ENCODE measurements around the gene KDM8. TPM values are rescaled to one million over a fixed set of nuclear protein-coding genes. Genes with fewer than 3 reads are reported as not detected.

KDM8 gene
- total and polyA plus RNA-seq, 2 experiments from 2014 or later, result 5.1 to 5.7 TPM

DNA sequence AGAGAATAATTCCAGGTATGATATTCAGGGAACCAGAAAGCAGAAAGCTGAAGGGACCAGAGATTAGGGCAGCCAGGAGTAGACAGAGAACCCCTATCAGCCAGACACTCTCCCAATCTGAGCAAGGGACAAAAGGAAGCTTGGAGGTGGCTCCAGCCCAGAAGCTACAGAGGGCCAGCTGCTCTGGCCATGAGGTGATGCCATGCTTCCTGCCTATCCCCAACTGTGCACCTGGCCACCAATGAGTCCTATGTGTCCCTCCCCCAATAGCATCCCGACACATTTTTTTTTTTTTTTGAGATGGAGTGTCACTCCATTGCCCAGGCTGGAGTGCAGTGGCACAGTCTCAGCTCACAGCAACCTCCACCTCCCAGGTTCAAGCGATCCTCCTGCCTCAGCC, 35.3 kb downstream of the KDM8 start (continued):
- TF ChIP-seq EZH2 (IDR thresholded peaks at IDR 0.05; ENCODE audit: low read depth, unreplicated experiment), result no peak
- TF ChIP-seq, protein P1, sequence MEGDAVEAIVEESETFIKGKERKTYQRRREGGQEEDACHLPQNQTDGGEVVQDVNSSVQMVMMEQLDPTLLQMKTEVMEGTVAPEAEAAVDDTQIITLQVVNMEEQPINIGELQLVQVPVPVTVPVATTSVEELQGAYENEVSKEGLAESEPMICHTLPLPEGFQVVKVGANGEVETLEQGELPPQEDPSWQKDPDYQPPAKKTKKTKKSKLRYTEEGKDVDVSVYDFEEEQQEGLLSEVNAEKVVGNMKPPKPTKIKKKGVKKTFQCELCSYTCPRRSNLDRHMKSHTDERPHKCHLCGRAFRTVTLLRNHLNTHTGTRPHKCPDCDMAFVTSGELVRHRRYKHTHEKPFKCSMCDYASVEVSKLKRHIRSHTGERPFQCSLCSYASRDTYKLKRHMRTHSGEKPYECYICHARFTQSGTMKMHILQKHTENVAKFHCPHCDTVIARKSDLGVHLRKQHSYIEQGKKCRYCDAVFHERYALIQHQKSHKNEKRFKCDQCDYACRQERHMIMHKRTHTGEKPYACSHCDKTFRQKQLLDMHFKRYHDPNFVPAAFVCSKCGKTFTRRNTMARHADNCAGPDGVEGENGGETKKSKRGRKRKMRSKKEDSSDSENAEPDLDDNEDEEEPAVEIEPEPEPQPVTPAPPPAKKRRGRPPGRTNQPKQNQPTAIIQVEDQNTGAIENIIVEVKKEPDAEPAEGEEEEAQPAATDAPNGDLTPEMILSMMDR (conservative IDR thresholded peaks at IDR 0.05; ENCODE audit: low read depth in 2 of 2), result no peak
- no peak for TF ChIP-seq EZH2phosphoT487 (IDR thresholded peaks at IDR 0.05; ENCODE audit: unreplicated experiment)

GRCh38 chr16:27239026-27239425, 35.7 kb downstream of the KDM8 start:
- no peaks in the 10 kb centered on the region for H3K27me3 ChIP-seq (ENCODE audit: insufficient read depth)
- TF ChIP-seq STAT1 (IDR thresholded peaks at IDR 0.05; ENCODE audit: unreplicated experiment) (no peak), EZH2 (IDR thresholded peaks at IDR 0.05; ENCODE audit: low read depth, unreplicated experiment) (no peak), CREB1 (CRISPR knock-in tag; IDR thresholded peaks at IDR 0.05; ENCODE audit: low read depth) (no peak), EZH2phosphoT487 (IDR thresholded peaks at IDR 0.05; ENCODE audit: unreplicated experiment) (no peak), ETS1 (IDR thresholded peaks at IDR 0.05) (no peak)
- TF ChIP-seq, protein P2, sequence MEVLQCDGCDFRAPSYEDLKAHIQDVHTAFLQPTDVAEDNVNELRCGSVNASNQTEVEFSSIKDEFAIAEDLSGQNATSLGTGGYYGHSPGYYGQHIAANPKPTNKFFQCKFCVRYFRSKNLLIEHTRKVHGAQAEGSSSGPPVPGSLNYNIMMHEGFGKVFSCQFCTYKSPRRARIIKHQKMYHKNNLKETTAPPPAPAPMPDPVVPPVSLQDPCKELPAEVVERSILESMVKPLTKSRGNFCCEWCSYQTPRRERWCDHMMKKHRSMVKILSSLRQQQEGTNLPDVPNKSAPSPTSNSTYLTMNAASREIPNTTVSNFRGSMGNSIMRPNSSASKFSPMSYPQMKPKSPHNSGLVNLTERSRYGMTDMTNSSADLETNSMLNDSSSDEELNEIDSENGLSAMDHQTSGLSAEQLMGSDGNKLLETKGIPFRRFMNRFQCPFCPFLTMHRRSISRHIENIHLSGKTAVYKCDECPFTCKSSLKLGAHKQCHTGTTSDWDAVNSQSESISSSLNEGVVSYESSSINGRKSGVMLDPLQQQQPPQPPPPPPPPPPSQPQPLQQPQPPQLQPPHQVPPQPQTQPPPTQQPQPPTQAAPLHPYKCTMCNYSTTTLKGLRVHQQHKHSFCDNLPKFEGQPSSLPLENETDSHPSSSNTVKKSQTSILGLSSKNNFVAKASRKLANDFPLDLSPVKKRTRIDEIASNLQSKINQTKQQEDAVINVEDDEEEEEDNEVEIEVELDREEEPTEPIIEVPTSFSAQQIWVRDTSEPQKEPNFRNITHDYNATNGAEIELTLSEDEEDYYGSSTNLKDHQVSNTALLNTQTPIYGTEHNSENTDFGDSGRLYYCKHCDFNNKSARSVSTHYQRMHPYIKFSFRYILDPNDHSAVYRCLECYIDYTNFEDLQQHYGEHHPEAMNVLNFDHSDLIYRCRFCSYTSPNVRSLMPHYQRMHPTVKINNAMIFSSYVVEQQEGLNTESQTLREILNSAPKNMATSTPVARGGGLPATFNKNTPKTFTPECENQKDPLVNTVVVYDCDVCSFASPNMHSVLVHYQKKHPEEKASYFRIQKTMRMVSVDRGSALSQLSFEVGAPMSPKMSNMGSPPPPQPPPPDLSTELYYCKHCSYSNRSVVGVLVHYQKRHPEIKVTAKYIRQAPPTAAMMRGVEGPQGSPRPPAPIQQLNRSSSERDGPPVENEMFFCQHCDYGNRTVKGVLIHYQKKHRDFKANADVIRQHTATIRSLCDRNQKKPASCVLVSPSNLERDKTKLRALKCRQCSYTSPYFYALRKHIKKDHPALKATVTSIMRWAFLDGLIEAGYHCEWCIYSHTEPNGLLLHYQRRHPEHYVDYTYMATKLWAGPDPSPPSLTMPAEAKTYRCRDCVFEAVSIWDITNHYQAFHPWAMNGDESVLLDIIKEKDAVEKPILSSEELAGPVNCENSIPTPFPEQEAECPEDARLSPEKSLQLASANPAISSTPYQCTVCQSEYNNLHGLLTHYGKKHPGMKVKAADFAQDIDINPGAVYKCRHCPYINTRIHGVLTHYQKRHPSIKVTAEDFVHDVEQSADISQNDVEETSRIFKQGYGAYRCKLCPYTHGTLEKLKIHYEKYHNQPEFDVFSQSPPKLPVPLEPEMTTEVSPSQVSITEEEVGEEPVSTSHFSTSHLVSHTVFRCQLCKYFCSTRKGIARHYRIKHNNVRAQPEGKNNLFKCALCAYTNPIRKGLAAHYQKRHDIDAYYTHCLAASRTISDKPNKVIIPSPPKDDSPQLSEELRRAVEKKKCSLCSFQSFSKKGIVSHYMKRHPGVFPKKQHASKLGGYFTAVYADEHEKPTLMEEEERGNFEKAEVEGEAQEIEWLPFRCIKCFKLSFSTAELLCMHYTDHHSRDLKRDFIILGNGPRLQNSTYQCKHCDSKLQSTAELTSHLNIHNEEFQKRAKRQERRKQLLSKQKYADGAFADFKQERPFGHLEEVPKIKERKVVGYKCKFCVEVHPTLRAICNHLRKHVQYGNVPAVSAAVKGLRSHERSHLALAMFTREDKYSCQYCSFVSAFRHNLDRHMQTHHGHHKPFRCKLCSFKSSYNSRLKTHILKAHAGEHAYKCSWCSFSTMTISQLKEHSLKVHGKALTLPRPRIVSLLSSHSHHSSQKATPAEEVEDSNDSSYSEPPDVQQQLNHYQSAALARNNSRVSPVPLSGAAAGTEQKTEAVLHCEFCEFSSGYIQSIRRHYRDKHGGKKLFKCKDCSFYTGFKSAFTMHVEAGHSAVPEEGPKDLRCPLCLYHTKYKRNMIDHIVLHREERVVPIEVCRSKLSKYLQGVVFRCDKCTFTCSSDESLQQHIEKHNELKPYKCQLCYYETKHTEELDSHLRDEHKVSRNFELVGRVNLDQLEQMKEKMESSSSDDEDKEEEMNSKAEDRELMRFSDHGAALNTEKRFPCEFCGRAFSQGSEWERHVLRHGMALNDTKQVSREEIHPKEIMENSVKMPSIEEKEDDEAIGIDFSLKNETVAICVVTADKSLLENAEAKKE (CRISPR knock-in tag; IDR thresholded peaks at IDR 0.05), result no peak
- TF ChIP-seq, protein P3, sequence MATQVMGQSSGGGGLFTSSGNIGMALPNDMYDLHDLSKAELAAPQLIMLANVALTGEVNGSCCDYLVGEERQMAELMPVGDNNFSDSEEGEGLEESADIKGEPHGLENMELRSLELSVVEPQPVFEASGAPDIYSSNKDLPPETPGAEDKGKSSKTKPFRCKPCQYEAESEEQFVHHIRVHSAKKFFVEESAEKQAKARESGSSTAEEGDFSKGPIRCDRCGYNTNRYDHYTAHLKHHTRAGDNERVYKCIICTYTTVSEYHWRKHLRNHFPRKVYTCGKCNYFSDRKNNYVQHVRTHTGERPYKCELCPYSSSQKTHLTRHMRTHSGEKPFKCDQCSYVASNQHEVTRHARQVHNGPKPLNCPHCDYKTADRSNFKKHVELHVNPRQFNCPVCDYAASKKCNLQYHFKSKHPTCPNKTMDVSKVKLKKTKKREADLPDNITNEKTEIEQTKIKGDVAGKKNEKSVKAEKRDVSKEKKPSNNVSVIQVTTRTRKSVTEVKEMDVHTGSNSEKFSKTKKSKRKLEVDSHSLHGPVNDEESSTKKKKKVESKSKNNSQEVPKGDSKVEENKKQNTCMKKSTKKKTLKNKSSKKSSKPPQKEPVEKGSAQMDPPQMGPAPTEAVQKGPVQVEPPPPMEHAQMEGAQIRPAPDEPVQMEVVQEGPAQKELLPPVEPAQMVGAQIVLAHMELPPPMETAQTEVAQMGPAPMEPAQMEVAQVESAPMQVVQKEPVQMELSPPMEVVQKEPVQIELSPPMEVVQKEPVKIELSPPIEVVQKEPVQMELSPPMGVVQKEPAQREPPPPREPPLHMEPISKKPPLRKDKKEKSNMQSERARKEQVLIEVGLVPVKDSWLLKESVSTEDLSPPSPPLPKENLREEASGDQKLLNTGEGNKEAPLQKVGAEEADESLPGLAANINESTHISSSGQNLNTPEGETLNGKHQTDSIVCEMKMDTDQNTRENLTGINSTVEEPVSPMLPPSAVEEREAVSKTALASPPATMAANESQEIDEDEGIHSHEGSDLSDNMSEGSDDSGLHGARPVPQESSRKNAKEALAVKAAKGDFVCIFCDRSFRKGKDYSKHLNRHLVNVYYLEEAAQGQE (IDR thresholded peaks at IDR 0.05; ENCODE audit: unreplicated experiment), result no peak
- Mint-ChIP-seq H3K27me3 (ENCODE audit: insufficient read depth, low read depth, poor library complexity) (peaks cover 3% of the 10 kb centered on the region), H3K27ac (no peak overlapping the region), H3K4me1 (peaks cover 40% of the 10 kb centered on the region), H3K9me3 (no peaks in the 10 kb centered on the region), H3K36me3 (ENCODE audit: low read depth) (no peaks in the 10 kb centered on the region), H3K4me3 (no peak overlapping the region)
- H3K9me2 ChIP-seq (ENCODE audit: insufficient read depth), result no peaks in the 10 kb centered on the region
- no peak overlapping the region for H3K4me2 ChIP-seq
- H3F3A ChIP-seq (replicated peaks; ENCODE audit: low read depth), result no peaks in the 10 kb centered on the region
- H3K79me2 ChIP-seq (replicated peaks; ENCODE audit: insufficient read depth), result no peaks in the 10 kb centered on the region
- H3K27ac ChIP-seq (ENCODE audit: low read depth), result no peak overlapping the region
- DNase-seq (ENCODE audit: low spot score) (no peak), ATAC-seq (no peak)
- no peak overlapping the region for H3K4me3 ChIP-seq
- H4K20me1 ChIP-seq (replicated peaks; ENCODE audit: insufficient read depth), result no peaks in the 10 kb centered on the region
- H2AFZ ChIP-seq, result no peak overlapping the region
- no peaks in the 10 kb centered on the region for H3K36me3 ChIP-seq (ENCODE audit: insufficient read depth)
- H3K4me1 ChIP-seq (ENCODE audit: insufficient read depth), result peaks cover 10% of the 10 kb centered on the region
